HEK293T (cell line): Measurements from ENCODE around the gene SPIRE1.
"Not testable (repeated sequence)": the region's sequence is repeated elsewhere in the genome, so short reads cannot be mapped to it uniquely, and the experiment has no call there.

Source experiments
- ARNT ChIP-seq: fragments of 450-650 bp; IDR thresholded peaks from 2 replicates; pipeline ENCODE4 v1.6.1; 2017; ENCODE audit warnings: mild to moderate bottlenecking
- ELF4 ChIP-seq: fragments of 450-650 bp; IDR thresholded peaks from 2 replicates; pipeline ENCODE4 v1.6.1; 2017; ENCODE audit warnings: antibody characterized with exemption
- HDGF ChIP-seq: fragments of 450-650 bp; IDR thresholded peaks from 2 replicates; pipeline ENCODE4 v1.6.1; 2017; ENCODE audit warnings: antibody characterized with exemption, borderline replicate concordance
- SP1 ChIP-seq: fragments of 450-650 bp; IDR thresholded peaks from 2 replicates; pipeline ENCODE4 v1.6.1; 2017
- TARDBP ChIP-seq: fragments of 450-650 bp; IDR thresholded peaks from 2 replicates; pipeline ENCODE4 v1.6.1; 2016

GRCh38 chr18:12539158-12539557 is 118.7 kb downstream of the SPIRE1 start:
- not testable (repeated sequence) for TF ChIP-seq HDGF, ELF4, ARNT, TARDBP, SP1
